GM19193 (cell line): ENCODE results near the gene PRICKLE3.

Experiments used
- POLR2A ChIP-seq: IDR thresholded peaks from 4 replicates; pipeline ENCODE4 v1.6.1; 2011; ENCODE audit not compliant: insufficient read depth, insufficient read length; ENCODE audit errors: extremely low read depth

PRICKLE3 gene

GRCh38 chrX:49177873-49178480 is 8.2 kb downstream of the PRICKLE3 start:
- no peak for TF ChIP-seq POLR2A

- no peak for TF ChIP-seq POLR2A
Measured at GRCh38 chrX:49177338-49177833, 8.8 kb downstream of the PRICKLE3 start.

GRCh38 chrX:49176421-49177326 is 9.5 kb downstream of the PRICKLE3 start:
- TF ChIP-seq POLR2A = no peak

GRCh38 chrX:49175435-49176274 is 10.5 kb downstream of the PRICKLE3 start:
- peak; percentile 13 for TF ChIP-seq POLR2A

- TF ChIP-seq POLR2A = no peak
Measured at GRCh38 chrX:49174723-49175122, 11.4 kb downstream of the PRICKLE3 start.

- no peak for TF ChIP-seq POLR2A
Measured at GRCh38 chrX:49172280-49172780, 13.8 kb downstream of the PRICKLE3 start.

GRCh38 chrX:49171752-49172279 is 14.4 kb downstream of the PRICKLE3 start, which contains the start of gene PLP2:
Gene PLP2 (plus strand): TSS chrX:49171898. CDS start chrX:49172001, 103 bp downstream.
- TF ChIP-seq POLR2A = peak; percentile 58

- TF ChIP-seq POLR2A = no peak
Measured at GRCh38 chrX:49167740-49168108, 18.4 kb downstream of the PRICKLE3 start.

- peak; percentile 12 for TF ChIP-seq POLR2A
Measured at GRCh38 chrX:49166914-49167739, 19.0 kb downstream of the PRICKLE3 start.

- TF ChIP-seq POLR2A = peak; percentile 38
Measured at GRCh38 chrX:49165901-49166881, 20.0 kb downstream of the PRICKLE3 start.

GRCh38 chrX:49164589-49165360 is 21.4 kb downstream of the PRICKLE3 start:
- no peak for TF ChIP-seq POLR2A
